ENCODE measurements around the gene COL6A1.

DNA sequence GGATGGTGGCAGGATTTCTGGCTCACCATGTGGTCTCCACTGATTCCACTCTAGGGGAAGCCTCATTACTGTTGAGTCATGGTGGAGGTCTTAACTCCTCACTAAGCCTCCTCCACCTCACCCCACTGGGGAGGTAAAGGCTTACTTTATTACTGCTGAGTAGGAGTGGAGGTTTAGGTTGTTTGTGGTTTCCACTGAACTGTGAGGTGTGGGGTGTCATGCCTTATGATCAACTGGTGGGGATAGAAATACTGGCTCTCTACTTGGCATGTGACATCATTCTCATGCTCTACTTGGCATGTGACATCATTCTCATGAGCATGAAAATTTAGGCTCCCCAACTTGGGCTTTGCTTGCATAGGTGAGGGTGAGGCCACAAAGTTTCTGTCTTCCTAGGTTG, 35.6 kb downstream of the COL6A1 start:
- TF ChIP-seq, protein P1, sequence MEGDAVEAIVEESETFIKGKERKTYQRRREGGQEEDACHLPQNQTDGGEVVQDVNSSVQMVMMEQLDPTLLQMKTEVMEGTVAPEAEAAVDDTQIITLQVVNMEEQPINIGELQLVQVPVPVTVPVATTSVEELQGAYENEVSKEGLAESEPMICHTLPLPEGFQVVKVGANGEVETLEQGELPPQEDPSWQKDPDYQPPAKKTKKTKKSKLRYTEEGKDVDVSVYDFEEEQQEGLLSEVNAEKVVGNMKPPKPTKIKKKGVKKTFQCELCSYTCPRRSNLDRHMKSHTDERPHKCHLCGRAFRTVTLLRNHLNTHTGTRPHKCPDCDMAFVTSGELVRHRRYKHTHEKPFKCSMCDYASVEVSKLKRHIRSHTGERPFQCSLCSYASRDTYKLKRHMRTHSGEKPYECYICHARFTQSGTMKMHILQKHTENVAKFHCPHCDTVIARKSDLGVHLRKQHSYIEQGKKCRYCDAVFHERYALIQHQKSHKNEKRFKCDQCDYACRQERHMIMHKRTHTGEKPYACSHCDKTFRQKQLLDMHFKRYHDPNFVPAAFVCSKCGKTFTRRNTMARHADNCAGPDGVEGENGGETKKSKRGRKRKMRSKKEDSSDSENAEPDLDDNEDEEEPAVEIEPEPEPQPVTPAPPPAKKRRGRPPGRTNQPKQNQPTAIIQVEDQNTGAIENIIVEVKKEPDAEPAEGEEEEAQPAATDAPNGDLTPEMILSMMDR (IDR thresholded peaks at IDR 0.05): no peak
- TF ChIP-seq, protein P2, sequence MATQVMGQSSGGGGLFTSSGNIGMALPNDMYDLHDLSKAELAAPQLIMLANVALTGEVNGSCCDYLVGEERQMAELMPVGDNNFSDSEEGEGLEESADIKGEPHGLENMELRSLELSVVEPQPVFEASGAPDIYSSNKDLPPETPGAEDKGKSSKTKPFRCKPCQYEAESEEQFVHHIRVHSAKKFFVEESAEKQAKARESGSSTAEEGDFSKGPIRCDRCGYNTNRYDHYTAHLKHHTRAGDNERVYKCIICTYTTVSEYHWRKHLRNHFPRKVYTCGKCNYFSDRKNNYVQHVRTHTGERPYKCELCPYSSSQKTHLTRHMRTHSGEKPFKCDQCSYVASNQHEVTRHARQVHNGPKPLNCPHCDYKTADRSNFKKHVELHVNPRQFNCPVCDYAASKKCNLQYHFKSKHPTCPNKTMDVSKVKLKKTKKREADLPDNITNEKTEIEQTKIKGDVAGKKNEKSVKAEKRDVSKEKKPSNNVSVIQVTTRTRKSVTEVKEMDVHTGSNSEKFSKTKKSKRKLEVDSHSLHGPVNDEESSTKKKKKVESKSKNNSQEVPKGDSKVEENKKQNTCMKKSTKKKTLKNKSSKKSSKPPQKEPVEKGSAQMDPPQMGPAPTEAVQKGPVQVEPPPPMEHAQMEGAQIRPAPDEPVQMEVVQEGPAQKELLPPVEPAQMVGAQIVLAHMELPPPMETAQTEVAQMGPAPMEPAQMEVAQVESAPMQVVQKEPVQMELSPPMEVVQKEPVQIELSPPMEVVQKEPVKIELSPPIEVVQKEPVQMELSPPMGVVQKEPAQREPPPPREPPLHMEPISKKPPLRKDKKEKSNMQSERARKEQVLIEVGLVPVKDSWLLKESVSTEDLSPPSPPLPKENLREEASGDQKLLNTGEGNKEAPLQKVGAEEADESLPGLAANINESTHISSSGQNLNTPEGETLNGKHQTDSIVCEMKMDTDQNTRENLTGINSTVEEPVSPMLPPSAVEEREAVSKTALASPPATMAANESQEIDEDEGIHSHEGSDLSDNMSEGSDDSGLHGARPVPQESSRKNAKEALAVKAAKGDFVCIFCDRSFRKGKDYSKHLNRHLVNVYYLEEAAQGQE (IDR thresholded peaks at IDR 0.05): no peak
- no peak for TF ChIP-seq RAD21 (conservative IDR thresholded peaks at IDR 0.05 in 1 of 2, IDR thresholded peaks at IDR 0.05 in 1 of 2)
- no peak for TF ChIP-seq HOXA7 (CRISPR knock-in tag; IDR thresholded peaks at IDR 0.05)
- TF ChIP-seq, protein P3, sequence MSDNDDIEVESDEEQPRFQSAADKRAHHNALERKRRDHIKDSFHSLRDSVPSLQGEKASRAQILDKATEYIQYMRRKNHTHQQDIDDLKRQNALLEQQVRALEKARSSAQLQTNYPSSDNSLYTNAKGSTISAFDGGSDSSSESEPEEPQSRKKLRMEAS (IDR thresholded peaks at IDR 0.05): no peak
- no peak for TF ChIP-seq HDAC2 (IDR thresholded peaks at IDR 0.05)
- no peak for TF ChIP-seq BHLHE40 (IDR thresholded peaks at IDR 0.05; ENCODE audit: low read depth, low read length)
- TF ChIP-seq ZC3H11A (IDR thresholded peaks at IDR 0.05): no peak
- TF ChIP-seq CHD2 (IDR thresholded peaks at IDR 0.05; ENCODE audit: low read length, partially characterized antibody): no peak
- TF ChIP-seq ZFP36 (IDR thresholded peaks at IDR 0.05; ENCODE audit: borderline replicate concordance, partially characterized antibody): no peak

Data from A549 (cell line).